ENCODE results near the gene PARL.

The PARL gene

DNA sequence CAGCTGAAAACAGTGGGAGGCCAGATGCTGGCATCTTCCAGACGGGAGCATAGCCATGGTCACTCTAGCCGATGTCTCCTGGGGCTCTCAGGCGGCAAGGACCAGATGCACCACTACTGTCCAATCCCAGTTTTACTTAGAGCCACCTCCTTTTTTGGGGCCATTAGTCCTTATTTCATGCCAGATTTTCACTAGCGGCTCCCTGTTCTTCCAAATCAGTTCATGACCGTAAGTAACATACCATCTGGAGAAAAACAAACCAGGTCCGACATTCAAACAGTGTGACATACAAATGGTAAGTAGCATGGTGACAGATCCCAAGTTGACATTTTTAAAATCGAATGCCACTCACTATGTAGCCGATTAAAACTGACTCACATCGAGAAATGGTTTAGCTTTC is 55.2 kb downstream of the PARL start:
- no peak for TF ChIP-seq POLR2AphosphoS5 (IDR thresholded peaks at IDR 0.05; ENCODE audit: low read depth, low read length)
- TF ChIP-seq TAF1 (IDR thresholded peaks at IDR 0.05; ENCODE audit: borderline replicate concordance, insufficient read depth, low read length) = no peak
- TF ChIP-seq, protein P1, sequence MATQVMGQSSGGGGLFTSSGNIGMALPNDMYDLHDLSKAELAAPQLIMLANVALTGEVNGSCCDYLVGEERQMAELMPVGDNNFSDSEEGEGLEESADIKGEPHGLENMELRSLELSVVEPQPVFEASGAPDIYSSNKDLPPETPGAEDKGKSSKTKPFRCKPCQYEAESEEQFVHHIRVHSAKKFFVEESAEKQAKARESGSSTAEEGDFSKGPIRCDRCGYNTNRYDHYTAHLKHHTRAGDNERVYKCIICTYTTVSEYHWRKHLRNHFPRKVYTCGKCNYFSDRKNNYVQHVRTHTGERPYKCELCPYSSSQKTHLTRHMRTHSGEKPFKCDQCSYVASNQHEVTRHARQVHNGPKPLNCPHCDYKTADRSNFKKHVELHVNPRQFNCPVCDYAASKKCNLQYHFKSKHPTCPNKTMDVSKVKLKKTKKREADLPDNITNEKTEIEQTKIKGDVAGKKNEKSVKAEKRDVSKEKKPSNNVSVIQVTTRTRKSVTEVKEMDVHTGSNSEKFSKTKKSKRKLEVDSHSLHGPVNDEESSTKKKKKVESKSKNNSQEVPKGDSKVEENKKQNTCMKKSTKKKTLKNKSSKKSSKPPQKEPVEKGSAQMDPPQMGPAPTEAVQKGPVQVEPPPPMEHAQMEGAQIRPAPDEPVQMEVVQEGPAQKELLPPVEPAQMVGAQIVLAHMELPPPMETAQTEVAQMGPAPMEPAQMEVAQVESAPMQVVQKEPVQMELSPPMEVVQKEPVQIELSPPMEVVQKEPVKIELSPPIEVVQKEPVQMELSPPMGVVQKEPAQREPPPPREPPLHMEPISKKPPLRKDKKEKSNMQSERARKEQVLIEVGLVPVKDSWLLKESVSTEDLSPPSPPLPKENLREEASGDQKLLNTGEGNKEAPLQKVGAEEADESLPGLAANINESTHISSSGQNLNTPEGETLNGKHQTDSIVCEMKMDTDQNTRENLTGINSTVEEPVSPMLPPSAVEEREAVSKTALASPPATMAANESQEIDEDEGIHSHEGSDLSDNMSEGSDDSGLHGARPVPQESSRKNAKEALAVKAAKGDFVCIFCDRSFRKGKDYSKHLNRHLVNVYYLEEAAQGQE (IDR thresholded peaks at IDR 0.05; ENCODE audit: insufficient read depth in 1 of 2, low read depth in 2 of 2, low read length in 2 of 2) = no peak
- TF ChIP-seq FOXP2 (optimal IDR thresholded peaks at IDR 0.05; ENCODE audit: borderline replicate concordance, extremely low read depth, extremely low read length, insufficient read depth) = no peak
- TF ChIP-seq SIN3A (IDR thresholded peaks at IDR 0.05; ENCODE audit: borderline replicate concordance, insufficient read depth, low read length) = no peak

DNA sequence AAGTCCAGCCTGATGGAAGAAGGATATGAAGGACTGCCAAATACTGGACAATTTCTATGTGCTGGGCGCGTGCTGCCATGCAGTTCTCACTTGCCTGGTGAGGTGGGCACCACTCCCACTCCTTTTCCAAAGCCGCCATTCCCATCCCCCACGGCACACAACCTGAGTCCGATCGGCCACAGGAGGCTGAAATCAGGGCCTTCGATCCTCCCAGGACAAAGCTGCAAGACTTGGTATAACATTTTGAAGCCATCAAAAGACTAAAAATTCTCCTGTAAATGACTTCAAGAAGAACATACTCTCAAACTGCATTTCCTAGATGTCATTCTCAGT is 56.2 kb downstream of the PARL start:
- TF ChIP-seq, protein P1 (IDR thresholded peaks at IDR 0.05; ENCODE audit: insufficient read depth in 1 of 2, low read depth in 2 of 2, low read length in 2 of 2) = no peak
- TF ChIP-seq TAF1 (IDR thresholded peaks at IDR 0.05; ENCODE audit: borderline replicate concordance, insufficient read depth, low read length) = no peak
- TF ChIP-seq SIN3A (IDR thresholded peaks at IDR 0.05; ENCODE audit: borderline replicate concordance, insufficient read depth, low read length) = no peak
- TF ChIP-seq FOXP2 (optimal IDR thresholded peaks at IDR 0.05; ENCODE audit: borderline replicate concordance, extremely low read depth, extremely low read length, insufficient read depth) = no peak
- no peak for TF ChIP-seq POLR2AphosphoS5 (IDR thresholded peaks at IDR 0.05; ENCODE audit: low read depth, low read length)

DNA sequence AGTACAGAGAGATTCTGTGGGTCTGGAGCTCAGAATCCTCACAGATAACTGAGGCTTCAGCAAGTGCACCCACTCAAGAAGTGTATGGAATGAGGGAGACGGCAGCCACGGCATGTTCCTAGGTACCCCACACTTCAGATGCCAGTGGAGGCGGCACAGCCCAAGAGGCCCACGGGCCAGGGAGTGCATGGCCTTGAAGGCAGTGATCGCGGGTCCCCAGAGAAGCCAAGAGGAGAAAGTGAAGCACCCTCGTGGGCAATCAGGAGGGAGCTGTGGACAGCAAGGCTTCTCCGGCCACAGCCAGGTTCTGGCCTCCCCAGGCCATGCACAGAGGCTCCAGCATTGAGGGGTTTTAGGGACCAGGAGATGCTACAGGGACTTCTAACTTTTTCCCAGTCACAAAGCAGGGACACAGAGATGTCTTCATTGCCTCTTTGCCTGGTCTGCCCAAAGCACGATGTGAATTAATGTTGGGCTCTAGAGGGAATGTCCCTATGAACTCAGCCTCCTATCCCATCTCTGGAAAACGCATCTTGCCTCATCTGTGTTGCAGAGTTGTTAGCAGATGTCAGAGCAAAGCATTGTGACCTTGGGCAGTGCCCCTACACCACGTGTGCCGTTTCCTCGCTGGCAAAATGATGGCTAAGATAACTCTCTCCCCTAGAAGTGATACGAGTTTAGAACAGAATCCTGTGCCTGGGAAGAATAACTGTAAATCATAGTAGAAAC is 56.7 kb downstream of the PARL start:
- TF ChIP-seq POLR2AphosphoS5 (IDR thresholded peaks at IDR 0.05; ENCODE audit: low read depth, low read length) = no peak
- TF ChIP-seq SIN3A (IDR thresholded peaks at IDR 0.05; ENCODE audit: borderline replicate concordance, insufficient read depth, low read length) = no peak
- TF ChIP-seq, protein P1 (IDR thresholded peaks at IDR 0.05; ENCODE audit: insufficient read depth in 1 of 2, low read depth in 2 of 2, low read length in 2 of 2) = no peak
- no peak for TF ChIP-seq TAF1 (IDR thresholded peaks at IDR 0.05; ENCODE audit: borderline replicate concordance, insufficient read depth, low read length)
- no peak for TF ChIP-seq FOXP2 (optimal IDR thresholded peaks at IDR 0.05; ENCODE audit: borderline replicate concordance, extremely low read depth, extremely low read length, insufficient read depth)

DNA sequence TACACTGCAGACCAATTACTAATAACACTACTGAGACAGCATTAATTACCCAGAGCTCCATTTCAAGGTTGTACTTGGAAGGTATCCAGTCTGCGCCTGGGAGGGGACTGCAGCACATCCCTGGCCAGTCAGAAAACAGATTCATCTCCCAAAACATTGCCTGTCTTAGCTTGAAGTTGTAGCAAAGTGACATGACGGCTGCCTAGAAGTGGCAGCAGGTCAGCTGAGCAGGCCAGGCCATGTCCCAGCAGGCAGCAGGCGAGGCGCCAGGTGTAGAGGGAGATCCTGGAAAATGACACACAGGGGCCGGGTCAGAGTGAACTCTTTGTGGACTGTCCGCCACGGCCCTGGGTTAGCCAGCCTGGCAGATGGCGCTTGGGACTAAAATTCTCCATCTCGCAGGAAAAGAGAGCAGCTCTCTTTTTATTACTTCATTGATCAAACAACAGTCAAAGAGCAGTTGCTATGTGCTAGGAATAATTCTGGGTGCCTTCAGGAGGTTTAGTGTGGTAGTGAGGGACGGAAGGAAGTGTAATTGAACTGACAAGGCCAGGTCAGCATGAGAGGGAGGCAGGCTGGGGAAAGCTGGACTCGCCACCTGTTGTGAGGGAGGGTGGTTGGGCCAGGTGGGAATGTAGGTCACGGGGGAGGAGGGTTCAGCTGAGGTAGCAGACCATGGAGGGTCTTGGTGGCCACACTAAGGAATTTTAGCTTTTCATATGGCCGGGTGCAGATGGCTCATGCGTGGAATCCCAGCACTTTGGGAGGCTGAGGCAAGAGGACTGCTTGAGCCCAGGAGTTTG is 58.0 kb downstream of the PARL start:
- TF ChIP-seq TAF1 (IDR thresholded peaks at IDR 0.05; ENCODE audit: borderline replicate concordance, insufficient read depth, low read length) (no peak), POLR2AphosphoS5 (IDR thresholded peaks at IDR 0.05; ENCODE audit: low read depth, low read length) (no peak), SIN3A (IDR thresholded peaks at IDR 0.05; ENCODE audit: borderline replicate concordance, insufficient read depth, low read length) (no peak), FOXP2 (optimal IDR thresholded peaks at IDR 0.05; ENCODE audit: borderline replicate concordance, extremely low read depth, extremely low read length, insufficient read depth) (no peak)

DNA sequence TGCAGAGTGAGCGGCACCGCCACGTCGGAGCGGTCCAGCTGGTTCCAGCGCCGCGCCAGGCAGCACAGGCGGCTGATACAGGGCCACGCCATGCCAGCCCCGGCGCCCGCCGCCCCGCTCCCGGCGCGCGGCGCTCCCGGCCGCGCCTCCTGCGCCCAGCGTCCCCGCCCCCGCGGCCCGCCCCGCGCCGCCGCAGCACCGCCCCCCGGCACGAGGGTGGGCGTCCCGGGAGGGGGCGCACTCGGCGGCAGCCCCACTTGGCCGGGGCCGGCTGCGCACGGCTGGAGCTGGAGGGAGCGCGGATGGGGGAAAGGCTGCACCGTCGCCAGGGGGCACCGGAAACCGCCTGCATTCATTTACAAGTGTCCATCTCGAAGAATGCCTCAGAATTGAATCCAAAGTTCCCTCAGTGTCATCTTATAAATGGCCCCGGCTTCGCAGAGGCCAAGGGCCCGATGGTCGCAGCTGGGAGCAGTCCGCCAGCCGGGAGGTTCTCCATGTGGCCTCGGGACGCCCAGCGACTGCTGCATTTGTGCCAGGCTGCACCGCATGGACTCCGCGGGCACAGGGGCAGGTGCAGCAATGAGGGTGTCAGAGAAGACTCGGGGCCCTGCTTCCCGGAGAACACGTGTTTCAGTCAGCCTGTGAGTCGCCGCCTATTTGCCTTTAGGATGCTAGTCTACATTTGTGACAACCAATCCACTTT is 59.1 kb downstream of the PARL start, which contains the start of gene MAP6D1:
MAP6D1 (minus strand) TSS at position 122 of the 706 bp plus-strand sequence; CDS start at position 92, 30 bp downstream.
- no peak for TF ChIP-seq SIN3A (IDR thresholded peaks at IDR 0.05; ENCODE audit: borderline replicate concordance, insufficient read depth, low read length)
- TF ChIP-seq POLR2AphosphoS5 (IDR thresholded peaks at IDR 0.05; ENCODE audit: low read depth, low read length) = no peak
